Measurements from ENCODE around the gene HLCS.

GRCh38 chr21:36932161-36932816 is 34.2 kb downstream of the HLCS start:
- TF ChIP-seq, protein P1, sequence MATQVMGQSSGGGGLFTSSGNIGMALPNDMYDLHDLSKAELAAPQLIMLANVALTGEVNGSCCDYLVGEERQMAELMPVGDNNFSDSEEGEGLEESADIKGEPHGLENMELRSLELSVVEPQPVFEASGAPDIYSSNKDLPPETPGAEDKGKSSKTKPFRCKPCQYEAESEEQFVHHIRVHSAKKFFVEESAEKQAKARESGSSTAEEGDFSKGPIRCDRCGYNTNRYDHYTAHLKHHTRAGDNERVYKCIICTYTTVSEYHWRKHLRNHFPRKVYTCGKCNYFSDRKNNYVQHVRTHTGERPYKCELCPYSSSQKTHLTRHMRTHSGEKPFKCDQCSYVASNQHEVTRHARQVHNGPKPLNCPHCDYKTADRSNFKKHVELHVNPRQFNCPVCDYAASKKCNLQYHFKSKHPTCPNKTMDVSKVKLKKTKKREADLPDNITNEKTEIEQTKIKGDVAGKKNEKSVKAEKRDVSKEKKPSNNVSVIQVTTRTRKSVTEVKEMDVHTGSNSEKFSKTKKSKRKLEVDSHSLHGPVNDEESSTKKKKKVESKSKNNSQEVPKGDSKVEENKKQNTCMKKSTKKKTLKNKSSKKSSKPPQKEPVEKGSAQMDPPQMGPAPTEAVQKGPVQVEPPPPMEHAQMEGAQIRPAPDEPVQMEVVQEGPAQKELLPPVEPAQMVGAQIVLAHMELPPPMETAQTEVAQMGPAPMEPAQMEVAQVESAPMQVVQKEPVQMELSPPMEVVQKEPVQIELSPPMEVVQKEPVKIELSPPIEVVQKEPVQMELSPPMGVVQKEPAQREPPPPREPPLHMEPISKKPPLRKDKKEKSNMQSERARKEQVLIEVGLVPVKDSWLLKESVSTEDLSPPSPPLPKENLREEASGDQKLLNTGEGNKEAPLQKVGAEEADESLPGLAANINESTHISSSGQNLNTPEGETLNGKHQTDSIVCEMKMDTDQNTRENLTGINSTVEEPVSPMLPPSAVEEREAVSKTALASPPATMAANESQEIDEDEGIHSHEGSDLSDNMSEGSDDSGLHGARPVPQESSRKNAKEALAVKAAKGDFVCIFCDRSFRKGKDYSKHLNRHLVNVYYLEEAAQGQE (IDR thresholded peaks at IDR 0.05; ENCODE audit: low read depth, low read length): no peak
- TF ChIP-seq FOS (IDR thresholded peaks at IDR 0.05; ENCODE audit: borderline replicate concordance, extremely low read depth, insufficient read length) (no peak), EZH2 (IDR thresholded peaks at IDR 0.05; ENCODE audit: borderline replicate concordance, control insufficient read depth, low read depth, low read length) (no peak), MYC (IDR thresholded peaks at IDR 0.05; ENCODE audit: insufficient read depth, insufficient read length, insufficient replicate concordance, low read length, severe bottlenecking) (no peak), ZBTB33 (IDR thresholded peaks at IDR 0.05) (no peak)
- TF ChIP-seq, protein P2, sequence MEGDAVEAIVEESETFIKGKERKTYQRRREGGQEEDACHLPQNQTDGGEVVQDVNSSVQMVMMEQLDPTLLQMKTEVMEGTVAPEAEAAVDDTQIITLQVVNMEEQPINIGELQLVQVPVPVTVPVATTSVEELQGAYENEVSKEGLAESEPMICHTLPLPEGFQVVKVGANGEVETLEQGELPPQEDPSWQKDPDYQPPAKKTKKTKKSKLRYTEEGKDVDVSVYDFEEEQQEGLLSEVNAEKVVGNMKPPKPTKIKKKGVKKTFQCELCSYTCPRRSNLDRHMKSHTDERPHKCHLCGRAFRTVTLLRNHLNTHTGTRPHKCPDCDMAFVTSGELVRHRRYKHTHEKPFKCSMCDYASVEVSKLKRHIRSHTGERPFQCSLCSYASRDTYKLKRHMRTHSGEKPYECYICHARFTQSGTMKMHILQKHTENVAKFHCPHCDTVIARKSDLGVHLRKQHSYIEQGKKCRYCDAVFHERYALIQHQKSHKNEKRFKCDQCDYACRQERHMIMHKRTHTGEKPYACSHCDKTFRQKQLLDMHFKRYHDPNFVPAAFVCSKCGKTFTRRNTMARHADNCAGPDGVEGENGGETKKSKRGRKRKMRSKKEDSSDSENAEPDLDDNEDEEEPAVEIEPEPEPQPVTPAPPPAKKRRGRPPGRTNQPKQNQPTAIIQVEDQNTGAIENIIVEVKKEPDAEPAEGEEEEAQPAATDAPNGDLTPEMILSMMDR (IDR thresholded peaks at IDR 0.05 in 2 of 3, conservative IDR thresholded peaks at IDR 0.05 in 1 of 3; ENCODE audit: control insufficient read depth in 2 of 3, extremely low read depth in 1 of 3, insufficient read depth in 1 of 3, low read depth in 3 of 3, low read length in 3 of 3): no peak

Measured in GM12878 (cell line).